GM12892 (cell line): ENCODE data around the gene C9orf78.

Experiments
- DNase-seq: peaks from one replicate; pipeline ENCODE4 v3.0.0; 2011; ENCODE audit not compliant: insufficient read length
- FAIRE-seq: peaks from 2 replicates; lab custom pipeline; 2011; peaks lifted over from hg19 to GRCh38; lab: Jason Lieb, UNC
- POLR2A ChIP-seq: IDR thresholded peaks from 2 replicates; pipeline ENCODE4 v1.6.1; 2011; ENCODE audit warnings: low read depth, low read length, control low read depth
- POLR2AphosphoS5 ChIP-seq: IDR thresholded peaks from 2 replicates; pipeline ENCODE4 v1.6.1; 2011; ENCODE audit warnings: low read depth, low read length, control low read depth
- TAF1 ChIP-seq: IDR thresholded peaks from 2 replicates; pipeline ENCODE4 v1.6.1; 2011; ENCODE audit warnings: low read depth, mild to moderate bottlenecking, control low read depth, low read length, borderline replicate concordance

Gene C9orf78

DNA sequence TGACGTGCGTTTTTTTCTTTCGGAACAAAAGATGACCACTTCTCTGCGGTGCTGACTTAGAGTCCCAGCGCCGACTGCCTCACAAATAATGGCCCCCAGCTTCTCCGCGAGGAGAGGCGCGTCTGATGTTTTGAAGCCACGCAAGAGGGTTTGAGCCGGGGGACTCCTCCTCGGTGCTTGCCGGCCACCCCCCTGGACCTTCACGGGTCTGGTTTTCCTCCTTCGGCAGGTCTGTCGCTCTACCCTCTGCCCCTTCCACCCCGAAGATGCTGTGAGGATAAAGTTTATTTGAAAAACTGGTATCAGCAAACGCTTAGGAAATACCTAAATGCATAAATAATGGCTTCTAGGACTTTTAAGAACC lies 767 bp upstream of the C9orf78 start:
- TF ChIP-seq TAF1 (no peak), POLR2A (no peak), POLR2AphosphoS5 (no peak)
- DNase-seq (no peak), FAIRE-seq (no peak)

GRCh38 chr9:129834489-129835127 lies 467 bp downstream of the C9orf78 start:
- FAIRE-seq (no peak), DNase-seq (no peak)
- TF ChIP-seq POLR2AphosphoS5 (no peak), POLR2A (no peak), TAF1 (no peak)

DNA sequence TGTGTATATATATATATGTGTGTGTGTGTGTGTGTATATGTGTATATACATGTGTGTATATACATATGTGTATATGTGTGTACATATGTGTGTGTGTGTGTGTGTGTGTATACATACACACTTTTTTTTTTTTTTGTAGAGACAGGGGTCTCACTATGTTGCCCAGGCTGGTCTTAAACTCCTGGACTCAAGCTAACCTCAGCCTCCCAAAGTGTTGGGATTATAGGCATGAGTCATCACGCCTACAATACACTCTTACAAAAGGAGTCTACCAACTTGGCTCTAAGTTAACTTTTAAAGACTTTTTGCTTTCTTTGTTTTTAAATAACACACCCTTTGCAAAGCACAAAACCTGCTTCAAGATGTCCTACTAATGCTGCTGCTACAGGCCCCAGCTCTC lies 2.1 kb downstream of the C9orf78 start:
- FAIRE-seq, result no peak
- TF ChIP-seq POLR2AphosphoS5, result no peak
- TF ChIP-seq POLR2A, result no peak
- no peak for TF ChIP-seq TAF1
- DNase-seq, result no peak

DNA sequence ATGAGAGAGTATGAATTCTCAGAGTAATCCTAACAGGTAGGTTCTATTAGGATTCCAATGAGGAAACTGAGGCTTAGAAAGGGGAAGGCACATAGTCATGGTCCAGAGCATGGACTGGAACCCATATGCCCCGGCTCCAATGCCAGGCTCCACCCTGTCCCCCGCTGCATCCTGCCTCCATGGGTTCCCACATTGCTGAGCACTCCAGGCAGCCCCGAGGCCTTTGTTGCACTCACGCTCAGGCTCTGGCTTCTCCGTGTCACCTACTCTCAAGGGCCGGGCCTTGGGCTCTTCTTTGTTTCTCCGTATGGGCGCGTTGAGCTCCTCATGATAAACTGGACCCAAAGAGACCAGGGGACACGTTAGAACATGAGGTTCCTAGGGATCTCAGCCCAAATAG lies 6.1 kb downstream of the C9orf78 start:
- FAIRE-seq, result no peak

DNA sequence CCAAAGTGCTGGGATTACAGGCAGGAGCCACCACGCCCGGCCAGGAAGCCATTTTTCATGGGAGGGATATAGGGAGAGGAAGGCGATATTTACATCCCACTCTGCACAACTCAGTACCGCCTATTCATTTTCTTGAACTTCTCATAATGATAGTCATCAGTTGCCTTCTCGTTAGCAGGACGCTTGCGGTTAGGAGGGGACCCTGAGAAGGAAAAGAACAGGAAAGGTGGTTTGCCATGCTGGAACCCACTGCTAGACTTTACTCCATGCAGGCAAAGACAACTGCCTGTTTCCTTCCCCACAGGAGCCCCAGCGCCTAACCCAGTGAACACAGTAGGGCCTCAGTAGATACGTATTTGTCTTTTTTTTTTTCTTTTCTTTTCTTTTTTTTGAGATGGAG lies 7.0 kb downstream of the C9orf78 start:
- TF ChIP-seq POLR2AphosphoS5 (no peak), TAF1 (no peak), POLR2A (no peak)
- FAIRE-seq (no peak), DNase-seq (no peak)

More for the DNA sequence above, 6.1 kb downstream of the C9orf78 start:
- DNase-seq, result no peak
- TF ChIP-seq POLR2AphosphoS5 (no peak), POLR2A (no peak), TAF1 (no peak)

GRCh38 chr9:129826759-129827158 lies 8.3 kb downstream of the C9orf78 start:
- no peak for DNase-seq
- TF ChIP-seq TAF1, result no peak
- TF ChIP-seq POLR2A, result no peak
- TF ChIP-seq POLR2AphosphoS5, result no peak
- FAIRE-seq, result no peak

DNA sequence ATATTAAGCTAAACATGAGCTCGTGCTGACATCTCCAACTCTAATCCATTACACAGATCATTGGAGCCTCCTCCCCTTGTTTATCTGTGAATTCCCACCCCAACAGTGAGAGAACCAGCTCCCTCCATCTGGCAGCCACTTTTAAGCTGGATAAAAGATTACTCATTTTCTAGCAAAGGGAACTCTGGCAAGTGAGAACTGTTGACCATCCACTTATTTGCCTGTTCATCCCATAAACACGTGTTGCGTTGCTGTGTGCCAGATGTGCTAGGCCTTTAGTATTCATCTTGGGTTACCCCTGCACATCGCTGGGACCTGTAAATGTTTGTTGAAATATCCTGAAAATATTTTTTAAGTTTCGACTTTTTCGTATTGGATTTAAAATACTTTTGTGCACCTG lies 8.7 kb downstream of the C9orf78 start:
- FAIRE-seq, result no peak
- DNase-seq, result no peak
- TF ChIP-seq TAF1 (no peak), POLR2A (no peak), POLR2AphosphoS5 (no peak; the same call in 1 of the 2 replicates)

DNA sequence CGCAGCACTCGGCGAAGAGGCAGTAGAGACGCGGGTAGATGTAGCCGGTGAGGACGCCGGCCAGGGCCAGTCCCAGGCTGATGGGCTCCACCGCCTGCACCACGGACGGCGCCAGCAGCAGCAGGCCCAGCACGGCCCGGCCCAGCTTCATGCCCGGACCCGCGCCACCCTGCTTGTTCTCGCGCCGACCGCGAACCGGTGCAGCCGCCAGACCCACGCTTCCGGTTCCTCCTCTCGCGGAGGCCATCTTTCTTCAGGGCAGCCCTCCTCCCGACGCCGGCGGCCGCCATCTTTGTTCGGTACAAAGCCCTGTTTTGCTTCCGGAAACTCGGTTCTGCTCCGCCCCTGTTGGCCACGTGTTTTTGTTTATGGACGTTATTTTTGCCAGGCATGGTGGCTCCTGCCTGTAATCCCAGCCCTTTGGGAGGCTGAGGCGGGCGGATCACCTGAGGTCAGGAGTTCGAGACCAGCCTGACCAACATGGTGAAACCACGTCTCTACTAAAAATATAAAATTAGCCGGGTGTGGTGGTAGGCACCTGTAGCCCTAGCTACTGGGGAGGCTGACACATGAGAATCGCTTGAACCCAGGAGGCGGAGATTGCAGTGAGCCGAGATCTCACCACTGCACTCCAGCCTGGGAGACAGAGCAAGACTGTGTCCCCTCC lies 11.0 kb downstream of the C9orf78 start, which contains the start of gene TOR1A:
Gene TOR1A (minus strand): TSS at position 202 of the 667 bp plus-strand sequence. CDS start 51 bp downstream, at position 151.
- DNase-seq (peak; percentile 90), FAIRE-seq (peak; percentile 82)
- TF ChIP-seq POLR2A (peak; percentile 93), TAF1 (peak; percentile 89), POLR2AphosphoS5 (peak; percentile 87)

DNA sequence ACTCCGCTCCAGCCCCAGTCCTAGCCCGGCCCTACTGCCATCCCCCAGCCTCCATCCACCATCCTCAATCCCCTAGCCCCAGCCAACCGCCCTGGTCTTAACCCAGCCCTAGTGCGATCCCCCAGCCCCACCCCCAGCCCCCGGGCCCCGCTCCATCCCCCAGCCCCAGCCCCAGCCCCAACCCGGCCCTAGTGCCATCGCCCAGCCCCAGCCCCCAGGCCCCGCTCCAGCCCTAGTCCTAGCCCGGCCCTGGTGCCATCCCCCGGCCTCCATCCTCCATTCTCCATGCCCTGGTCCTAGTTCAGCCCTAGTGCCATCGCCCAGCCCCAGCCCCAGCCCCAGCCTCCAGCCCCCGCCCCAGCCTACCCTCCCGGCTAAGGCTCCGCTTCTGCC lies 11.5 kb downstream of the C9orf78 start:
- FAIRE-seq (no peak), DNase-seq (peak; percentile 44)
- TF ChIP-seq POLR2A (no peak), POLR2AphosphoS5 (no peak), TAF1 (no peak)

DNA sequence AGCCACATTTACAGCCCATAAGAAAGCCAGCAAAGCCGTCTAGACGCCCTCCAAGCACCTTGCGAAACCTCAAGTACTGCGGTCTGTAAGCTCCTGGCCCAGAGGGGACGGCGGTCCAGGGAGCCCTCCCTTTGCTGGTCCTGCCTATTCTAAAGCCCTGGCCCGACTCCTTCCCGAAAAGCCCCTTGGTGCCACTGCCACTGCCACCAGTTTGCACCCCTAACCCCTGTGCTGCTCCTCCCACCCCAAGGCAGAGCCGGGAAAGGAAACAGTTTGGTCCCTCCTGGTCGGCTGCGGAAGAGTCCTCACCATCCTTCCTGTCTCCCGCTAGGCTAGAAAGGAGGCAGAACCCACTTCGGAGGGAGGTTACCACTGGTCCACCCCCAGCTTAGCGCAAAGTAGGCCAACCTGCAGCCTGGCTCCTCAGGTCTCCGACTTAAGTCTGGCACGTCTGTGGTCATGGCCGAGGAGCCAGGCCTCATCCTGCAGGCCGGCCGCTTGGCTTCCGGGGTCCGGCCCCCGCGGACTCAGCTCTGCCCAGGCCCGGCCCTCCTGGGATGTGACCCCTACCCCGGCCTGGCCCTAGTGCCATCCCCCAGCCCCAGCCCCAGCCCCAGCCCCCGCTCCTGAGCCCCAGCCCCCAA lies 12.1 kb downstream of the C9orf78 start:
- TF ChIP-seq POLR2A, result peak; percentile 47; the same call in 1 of the 2 replicates
- no peak for TF ChIP-seq POLR2AphosphoS5
- FAIRE-seq (no peak), DNase-seq (no peak)

DNA sequence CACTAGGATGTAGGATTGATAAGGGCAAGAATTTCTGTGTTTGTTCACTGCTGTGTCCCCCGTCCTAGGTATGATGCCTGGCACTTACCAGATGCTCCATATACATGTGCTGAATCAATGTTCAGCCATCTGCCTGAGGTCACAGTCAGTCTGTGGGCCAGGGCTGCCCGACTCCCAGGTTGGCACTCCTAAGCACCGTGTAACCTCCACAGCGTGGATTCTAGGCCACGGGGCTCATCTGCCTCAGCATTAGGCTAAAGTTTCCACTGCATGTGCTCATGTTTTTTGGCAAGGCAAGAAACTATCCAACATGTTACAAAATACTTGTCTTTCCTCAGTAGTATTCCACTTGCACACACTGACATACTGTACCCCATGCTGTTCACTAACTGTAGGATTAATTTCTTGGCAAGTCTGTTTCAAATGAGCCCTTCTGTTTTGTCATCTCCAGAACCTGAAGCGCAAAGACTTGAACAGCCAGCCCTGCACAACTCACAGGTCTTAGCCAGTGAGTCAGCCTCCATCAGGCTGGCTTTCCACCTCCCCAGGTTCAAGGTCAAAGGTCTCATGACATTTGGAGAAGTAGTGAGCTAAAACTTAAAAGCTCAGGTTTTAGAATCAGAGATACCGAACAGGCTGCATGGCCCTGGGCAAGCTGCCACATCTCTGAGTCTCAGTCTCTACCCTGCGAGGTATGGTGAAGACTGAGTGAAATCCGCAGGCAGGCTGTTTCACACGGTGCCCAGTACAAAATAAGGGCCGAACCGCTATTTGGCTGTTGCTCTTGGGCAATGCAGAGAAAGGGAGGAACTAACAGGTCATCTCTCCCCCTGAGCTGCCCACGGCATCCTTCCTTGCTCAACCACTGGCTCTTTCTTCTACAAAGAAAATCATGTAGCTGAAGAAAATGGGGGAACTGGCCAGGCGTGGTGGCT lies 18.3 kb downstream of the C9orf78 start:
- FAIRE-seq (no peak), DNase-seq (no peak)
- TF ChIP-seq POLR2AphosphoS5 (no peak), TAF1 (no peak), POLR2A (no peak)

DNA sequence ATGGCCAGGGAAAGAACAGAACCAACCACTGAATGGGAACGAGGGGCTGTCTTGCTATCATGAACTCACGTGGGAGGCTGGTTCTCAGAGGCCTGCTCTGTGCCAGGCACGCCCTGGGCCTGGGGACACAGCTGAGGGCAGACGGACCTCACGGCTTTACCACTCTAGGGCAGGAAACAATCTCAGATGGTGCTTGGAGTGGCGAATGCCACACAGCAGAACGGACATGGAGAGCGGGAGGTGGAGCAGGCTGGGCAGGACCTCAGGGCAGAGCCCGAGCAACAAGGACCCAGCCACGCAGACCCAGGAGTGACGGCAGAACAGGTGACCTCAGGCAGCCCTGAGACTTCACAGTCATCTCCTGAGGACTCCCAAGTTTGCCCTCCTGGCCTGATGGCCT lies 19.8 kb downstream of the C9orf78 start:
- DNase-seq (no peak), FAIRE-seq (no peak)
- no peak for TF ChIP-seq POLR2AphosphoS5
- TF ChIP-seq POLR2A, result no peak
- TF ChIP-seq TAF1, result no peak
